Measurements from ENCODE around the gene PKNOX2. TPM values are rescaled to one million over a fixed set of nuclear protein-coding genes. Genes with fewer than 3 reads are reported as not detected.

Gene PKNOX2
- total and polyA plus RNA-seq, 2 of the 8 experiments (the other 6 are each of a cell fraction or from before 2014, with no cell fraction given): 2.0 TPM

DNA sequence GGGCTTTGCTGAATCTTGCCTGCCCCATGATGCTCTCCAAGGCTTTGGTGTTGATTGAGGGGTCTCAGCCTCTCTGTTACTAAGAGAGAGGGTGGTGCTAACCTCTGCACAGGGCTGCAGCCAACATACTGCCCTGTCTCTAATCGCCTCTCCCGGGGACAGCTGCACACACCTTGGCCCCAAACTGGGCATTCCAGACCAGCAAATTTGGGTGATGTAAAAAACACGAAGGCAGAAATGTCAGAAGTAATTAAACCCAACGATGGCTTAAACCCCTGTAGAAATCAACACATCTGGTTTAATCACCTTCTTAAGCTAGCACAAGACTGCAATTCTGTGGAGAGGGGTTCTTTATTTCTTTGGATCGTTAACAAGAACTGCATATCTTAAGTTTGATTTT is 215.0 kb downstream of the PKNOX2 start:
- H2BK5ac ChIP-seq (ENCODE audit: low read depth, low read length): no peak overlapping the region
- no peak overlapping the region for H2BK20ac ChIP-seq (ENCODE audit: low read length)
- no peak overlapping the region for H3K4ac ChIP-seq (replicated peaks; ENCODE audit: insufficient read length, low read depth, low read length)
- H3K79me2 ChIP-seq (ENCODE audit: control insufficient read depth in 1 of 2, insufficient read depth in 2 of 2, low read length in 2 of 2): no peaks in the 10 kb centered on the region
- FAIRE-seq: no peak
- H3K79me1 ChIP-seq (ENCODE audit: low read depth, low read length): no peaks in the 10 kb centered on the region
- H3K23me2 ChIP-seq (ENCODE audit: low read depth, low read length): no peaks in the 10 kb centered on the region
- H2BK120ac ChIP-seq (replicated peaks; ENCODE audit: low read depth, low read length): no peak overlapping the region
- no peaks in the 10 kb centered on the region; a peak in 1 of 7 replicates for H3K27me3 ChIP-seq (replicated peaks in 1 of 4; ENCODE audit: control insufficient read depth in 3 of 4, extremely low read depth in 1 of 4, insufficient read depth in 3 of 4, low read length in 3 of 4)
- H2BK15ac ChIP-seq (ENCODE audit: low read length): no peak overlapping the region
- 84% methylated on average over 5 of the region's 5 CpGs; no CpG with 5 or more reads in 1 of the 2 experiments for WGBS, 2 experiments (ENCODE audit: extremely low coverage in 1 of 2, insufficient coverage in 1 of 2, insufficient read length in 1 of 2, insufficient replicate concordance in 2 of 2, low coverage in 1 of 2, low lambda C conversion rate in 2 of 2, missing lambda C conversion rate in 1 of 2)
- H3K18ac ChIP-seq (ENCODE audit: extremely low read depth, low read length): no peak overlapping the region
- DNase-seq (ENCODE audit: low read depth in 1 of 2, low spot score in 2 of 2): no peak
- H2BK12ac ChIP-seq (ENCODE audit: low read depth, low read length): no peak overlapping the region
- no peak overlapping the region for H4K91ac ChIP-seq (replicated peaks; ENCODE audit: insufficient read length, low read length)
- no peaks in the 10 kb centered on the region for H4K20me1 ChIP-seq (replicated peaks in 1 of 2; ENCODE audit: control insufficient read depth in 1 of 2, insufficient read depth in 2 of 2, low read length in 2 of 2)
- H4K8ac ChIP-seq (ENCODE audit: extremely low read depth, insufficient read depth, low read length): no peak overlapping the region
- no peak overlapping the region for H3K14ac ChIP-seq (ENCODE audit: insufficient read length)
- ChIA-PET CTCF (ENCODE audit: partially characterized antibody) (interaction anchor here (0.9 to 3.0 kb wide), 11 partner anchors 10 to 288 kb away, joined by 3 to 15 read pairs (median 4); partner anchors contain the start of gene PKNOX2), POLR2A (ENCODE audit: partially characterized antibody) (no interaction called here)
- H4K5ac ChIP-seq (ENCODE audit: insufficient read length, low read depth, low read length): no peak overlapping the region
- peaks cover 4 to 17% (median 9%) of the 10 kb centered on the region in 4 experiments for H3K4me1 ChIP-seq (replicated peaks in 1 of 4; ENCODE audit: control insufficient read depth in 3 of 4, insufficient read depth in 4 of 4, low read length in 3 of 4)
- no peak overlapping the region for H3K9ac ChIP-seq (replicated peaks in 1 of 4; ENCODE audit: extremely low read depth in 1 of 4, low read depth in 3 of 4, low read length in 3 of 4)
- H2AK5ac ChIP-seq (ENCODE audit: low read depth, low read length): no peak overlapping the region
- no peak overlapping the region for H3K27ac ChIP-seq (ENCODE audit: low read depth, low read length)
- H2AFZ ChIP-seq (ENCODE audit: low read length): no peak overlapping the region
- no peak overlapping the region for H3K4me2 ChIP-seq (ENCODE audit: insufficient read depth in 1 of 2, low read depth in 2 of 2, low read length in 2 of 2)
- no peaks in the 10 kb centered on the region for H3K36me3 ChIP-seq (ENCODE audit: control insufficient read depth in 2 of 4, insufficient read depth in 4 of 4, low read length in 3 of 4)
- H3K23ac ChIP-seq (ENCODE audit: insufficient read length): no peak overlapping the region
- no peak overlapping the region for H3K4me3 ChIP-seq (ENCODE audit: extremely low read depth in 1 of 4, insufficient read depth in 2 of 4, low read depth in 3 of 4, low read length in 4 of 4)
- no peak overlapping the region for H3K56ac ChIP-seq (replicated peaks; ENCODE audit: insufficient read length, low read depth, low read length)
- no peaks in the 10 kb centered on the region for H3K9me3 ChIP-seq (ENCODE audit: insufficient read depth in 2 of 2, low read depth in 1 of 2, low read length in 1 of 2)
- TF ChIP-seq NRF1 (IDR thresholded peaks at IDR 0.05; ENCODE audit: low read depth, low read length): no peak
- TF ChIP-seq, protein P1, sequence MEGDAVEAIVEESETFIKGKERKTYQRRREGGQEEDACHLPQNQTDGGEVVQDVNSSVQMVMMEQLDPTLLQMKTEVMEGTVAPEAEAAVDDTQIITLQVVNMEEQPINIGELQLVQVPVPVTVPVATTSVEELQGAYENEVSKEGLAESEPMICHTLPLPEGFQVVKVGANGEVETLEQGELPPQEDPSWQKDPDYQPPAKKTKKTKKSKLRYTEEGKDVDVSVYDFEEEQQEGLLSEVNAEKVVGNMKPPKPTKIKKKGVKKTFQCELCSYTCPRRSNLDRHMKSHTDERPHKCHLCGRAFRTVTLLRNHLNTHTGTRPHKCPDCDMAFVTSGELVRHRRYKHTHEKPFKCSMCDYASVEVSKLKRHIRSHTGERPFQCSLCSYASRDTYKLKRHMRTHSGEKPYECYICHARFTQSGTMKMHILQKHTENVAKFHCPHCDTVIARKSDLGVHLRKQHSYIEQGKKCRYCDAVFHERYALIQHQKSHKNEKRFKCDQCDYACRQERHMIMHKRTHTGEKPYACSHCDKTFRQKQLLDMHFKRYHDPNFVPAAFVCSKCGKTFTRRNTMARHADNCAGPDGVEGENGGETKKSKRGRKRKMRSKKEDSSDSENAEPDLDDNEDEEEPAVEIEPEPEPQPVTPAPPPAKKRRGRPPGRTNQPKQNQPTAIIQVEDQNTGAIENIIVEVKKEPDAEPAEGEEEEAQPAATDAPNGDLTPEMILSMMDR (IDR thresholded peaks at IDR 0.05; ENCODE audit: control extremely low read depth in 1 of 3, insufficient read depth in 1 of 3, low read depth in 1 of 3, low read length in 3 of 3): no peak
- TF ChIP-seq PHF8 (conservative IDR thresholded peaks at IDR 0.05; ENCODE audit: low read depth, low read length): no peak
- no peak for TF ChIP-seq SIRT6 (IDR thresholded peaks at IDR 0.05; ENCODE audit: low read length)

All from H1 (cell line).